GM04504 (cell line): ENCODE results near the gene CDKN1A.
"Not testable (repeated sequence)": the region's sequence is repeated elsewhere in the genome, so short reads cannot be mapped to it uniquely, and the experiment has no call there.

Experiments
- DNase-seq: peaks from one replicate; pipeline ENCODE4 v3.0.0-alpha.2; 2012; ENCODE audit warnings: low read depth

Gene CDKN1A

DNA sequence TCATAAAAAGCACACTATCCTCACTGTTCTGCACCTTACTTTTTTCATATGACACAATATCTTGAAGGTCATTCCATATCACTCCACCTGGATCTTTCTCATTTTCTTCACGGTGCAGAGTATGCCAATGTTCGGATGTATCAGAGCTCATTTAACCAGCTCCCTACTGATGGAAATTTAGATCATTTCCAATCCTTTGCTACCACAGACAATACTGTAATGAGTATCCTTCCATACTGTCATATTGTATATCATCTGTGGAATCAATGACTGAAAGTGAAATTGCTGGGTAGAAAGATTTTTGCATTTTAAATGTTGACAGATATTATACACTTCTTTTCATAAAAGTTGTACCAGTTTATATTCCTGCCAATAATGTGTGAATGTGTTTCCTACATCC lies 16.9 kb downstream of the CDKN1A start:
- no peak for DNase-seq

GRCh38 chr6:36697481-36697903 lies 19.0 kb downstream of the CDKN1A start, which contains the start of gene RAB44:
Gene RAB44, plus strand, starts transcription at chr6:36697826. Its CDS starts 6,410 bp downstream, at chr6:36704236.
- DNase-seq = no peak

GRCh38 chr6:36698196-36698595 lies 19.7 kb downstream of the CDKN1A start:
- no peak for DNase-seq

DNA sequence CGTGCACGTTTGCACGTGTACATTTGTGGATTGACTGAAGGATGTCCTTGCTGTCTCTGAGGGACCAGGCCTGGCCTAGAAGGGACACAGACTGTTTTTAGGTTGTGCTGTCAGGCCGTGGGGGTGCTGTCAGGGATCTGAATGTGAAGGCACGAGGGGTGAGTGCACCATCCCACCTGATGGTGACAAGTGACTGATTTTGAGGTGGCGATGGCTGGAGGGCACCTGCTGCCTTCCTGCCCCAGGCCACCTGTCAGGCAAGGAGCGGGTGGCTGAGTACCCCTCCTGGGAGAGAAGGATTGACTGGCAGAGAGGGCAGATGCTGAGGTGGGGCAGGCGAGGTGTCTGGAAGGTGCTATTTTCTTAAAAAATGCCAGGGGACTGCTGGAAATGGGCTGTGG lies 20.4 kb downstream of the CDKN1A start:
- DNase-seq = no peak

DNA sequence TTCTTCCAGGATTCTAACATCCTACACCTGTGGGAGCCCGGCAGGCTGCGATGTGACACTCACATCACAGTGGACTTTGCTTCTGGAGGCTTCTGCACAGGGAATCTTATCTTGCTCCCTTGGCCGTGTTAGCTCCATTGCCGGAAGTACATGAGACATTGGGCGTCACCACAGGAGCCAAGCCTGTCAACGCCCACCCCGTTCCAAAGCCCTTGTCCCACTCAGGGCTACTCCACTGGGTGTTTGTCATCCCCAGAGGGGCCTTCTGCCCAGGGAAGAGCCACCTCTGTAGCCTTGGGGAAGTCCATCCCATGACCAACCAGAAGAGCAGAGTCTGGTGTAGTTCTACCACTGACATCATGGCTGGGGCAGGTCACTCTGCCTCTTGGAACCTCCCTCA lies 20.8 kb downstream of the CDKN1A start:
- DNase-seq = no peak

DNA sequence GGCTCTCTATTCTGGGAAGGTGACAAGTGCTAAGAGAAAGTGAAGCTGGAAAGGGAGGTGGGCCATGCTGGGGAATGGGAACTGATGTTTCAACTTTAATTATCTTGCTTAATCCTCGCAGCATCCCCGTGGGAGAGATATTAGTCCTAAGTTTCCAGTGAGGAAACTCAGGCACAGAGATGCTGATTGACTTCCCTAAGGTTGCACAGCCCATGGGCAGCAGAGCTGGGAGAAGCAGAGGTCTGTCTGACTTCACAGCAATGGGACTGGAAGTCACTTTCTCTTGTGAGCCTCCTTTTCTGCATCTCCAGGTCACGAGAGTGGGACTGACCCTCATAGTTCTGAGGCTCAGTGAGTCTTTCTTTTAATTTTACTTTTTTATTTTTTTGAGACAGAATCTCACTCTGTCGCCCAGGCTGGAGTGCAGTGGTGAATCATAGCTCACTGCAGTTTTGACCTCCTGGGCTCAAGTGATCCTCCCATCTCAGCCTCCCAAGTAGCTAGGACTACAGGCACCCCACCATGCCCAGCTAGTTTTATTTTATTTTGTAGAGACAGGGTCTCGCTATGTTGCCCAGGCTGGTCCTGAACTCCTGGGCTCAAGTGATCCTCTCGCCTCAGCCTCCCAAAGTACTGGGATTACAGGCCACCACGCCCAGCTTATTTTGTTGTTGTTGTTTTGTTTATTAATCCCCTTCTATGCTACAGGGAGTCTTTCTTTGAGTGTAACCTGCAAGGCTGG lies 21.7 kb downstream of the CDKN1A start:
- no peak for DNase-seq

- no peak for DNase-seq
Measured at GRCh38 chr6:36700831-36701230, 22.3 kb downstream of the CDKN1A start.

- DNase-seq = no peak
Measured at GRCh38 chr6:36701401-36701991, 23.0 kb downstream of the CDKN1A start.

DNA sequence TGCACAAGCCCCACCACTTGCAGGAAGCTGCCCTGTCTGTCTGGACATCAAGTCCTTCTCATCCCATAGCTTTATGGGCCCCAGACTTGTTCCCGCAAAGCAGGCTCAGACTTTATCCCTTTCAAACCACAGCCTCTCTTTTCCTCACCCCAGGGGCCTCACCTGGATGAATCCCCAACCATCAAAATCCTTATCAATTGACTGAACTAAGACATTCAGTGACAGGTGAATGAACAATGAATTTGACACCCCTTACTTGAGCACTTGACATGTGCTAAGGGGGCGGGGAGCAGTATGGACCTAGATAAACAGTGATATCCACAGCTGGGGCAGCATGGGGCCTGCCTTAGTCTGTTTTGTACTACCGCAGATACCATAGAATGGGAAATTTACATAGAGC lies 24.1 kb downstream of the CDKN1A start:
- DNase-seq = no peak

GRCh38 chr6:36703081-36703606 lies 24.6 kb downstream of the CDKN1A start:
- no peak for DNase-seq

- DNase-seq = no peak
Measured at GRCh38 chr6:36703982-36704381, 25.5 kb downstream of the CDKN1A start.

DNA sequence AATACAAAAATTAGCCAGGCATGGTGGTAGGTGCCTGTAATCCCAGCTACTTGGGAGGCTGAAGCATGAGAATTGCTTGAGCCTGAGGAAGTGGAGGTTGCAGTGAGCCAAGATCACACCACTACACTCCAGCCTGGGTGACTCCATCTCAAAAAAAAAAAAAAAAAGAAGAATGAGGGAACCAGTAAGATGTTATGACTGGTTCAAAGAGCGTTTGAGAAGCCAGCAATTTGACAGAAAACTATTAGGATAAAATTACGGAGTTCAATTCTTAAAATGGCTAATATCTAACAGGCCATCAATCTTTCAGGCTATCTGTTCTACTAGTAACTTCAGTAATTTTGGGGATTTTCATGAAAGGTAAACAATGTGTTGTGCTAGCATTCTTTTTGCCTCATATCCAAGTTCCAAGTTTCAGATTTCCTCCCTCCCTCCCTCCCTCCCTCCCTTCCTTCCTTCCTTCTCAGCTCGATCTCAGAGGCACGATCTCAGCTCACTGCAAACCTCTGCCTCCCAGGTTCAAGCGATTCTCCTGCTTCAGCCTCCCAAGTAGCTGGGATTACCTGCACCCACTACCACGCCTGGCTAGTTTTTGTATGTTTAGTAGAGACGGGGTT lies 26.6 kb downstream of the CDKN1A start:
- DNase-seq = not testable (repeated sequence)

- DNase-seq = no peak
Measured at GRCh38 chr6:36706339-36706738, 27.8 kb downstream of the CDKN1A start.

DNA sequence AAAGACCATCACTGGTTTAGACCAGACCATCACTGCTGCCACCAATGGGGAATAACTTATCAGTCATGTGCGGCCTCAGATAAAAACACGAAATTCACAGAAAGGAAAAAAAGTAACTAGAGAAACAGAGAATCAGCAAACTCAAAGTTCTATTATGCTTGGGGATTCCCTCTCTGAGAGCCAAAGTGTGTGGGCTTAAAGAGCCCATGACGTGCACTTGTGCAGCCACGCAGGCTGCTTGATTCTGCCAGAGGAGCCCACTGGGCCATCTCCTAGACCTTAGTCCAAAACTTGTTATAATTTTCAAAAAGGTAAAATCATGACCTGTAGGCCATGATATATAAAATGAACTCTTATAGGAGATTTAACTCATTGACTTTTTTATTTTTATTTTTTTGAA lies 34.3 kb downstream of the CDKN1A start:
- DNase-seq = no peak

DNA sequence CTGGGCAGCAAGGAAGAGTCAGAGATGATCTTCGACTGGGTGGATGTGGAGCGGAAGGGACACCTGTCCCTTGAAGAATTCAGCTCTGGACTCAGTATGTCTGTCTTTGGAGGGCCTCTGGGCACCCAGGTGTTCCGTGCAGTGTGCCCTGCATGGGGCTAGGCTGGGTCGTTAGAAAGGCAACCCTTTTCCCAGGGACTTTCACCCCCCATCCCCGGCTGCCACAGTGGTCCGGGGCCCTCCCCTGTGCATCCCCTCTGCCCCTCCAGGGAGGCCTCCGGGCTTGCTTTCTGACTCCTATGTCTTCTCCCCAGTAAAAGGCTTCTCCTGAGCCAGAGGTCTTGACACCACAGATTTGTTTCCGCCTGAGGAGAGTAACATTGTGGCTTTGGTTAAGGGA lies 35.3 kb downstream of the CDKN1A start:
- no peak for DNase-seq

DNA sequence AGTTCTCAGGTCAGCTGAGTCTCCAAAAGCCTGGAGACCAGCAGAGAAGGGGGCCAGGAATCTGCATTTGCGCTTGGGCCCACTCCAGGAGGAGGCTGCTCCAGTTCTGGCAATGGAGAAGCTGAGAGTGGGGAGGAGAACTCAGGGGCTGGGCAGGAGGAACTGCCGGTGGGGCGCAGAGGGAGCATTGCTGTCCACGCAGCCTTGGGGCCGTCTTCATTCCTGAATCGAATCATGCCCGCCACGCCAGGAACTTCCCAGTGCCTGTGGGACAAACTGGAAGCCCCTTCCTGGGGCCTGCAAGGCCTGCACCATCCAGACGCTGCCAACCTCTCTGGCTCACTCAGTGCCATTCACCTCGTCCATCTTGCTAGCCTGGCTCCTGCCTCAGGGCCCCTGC lies 36.0 kb downstream of the CDKN1A start:
- no peak for DNase-seq

DNA sequence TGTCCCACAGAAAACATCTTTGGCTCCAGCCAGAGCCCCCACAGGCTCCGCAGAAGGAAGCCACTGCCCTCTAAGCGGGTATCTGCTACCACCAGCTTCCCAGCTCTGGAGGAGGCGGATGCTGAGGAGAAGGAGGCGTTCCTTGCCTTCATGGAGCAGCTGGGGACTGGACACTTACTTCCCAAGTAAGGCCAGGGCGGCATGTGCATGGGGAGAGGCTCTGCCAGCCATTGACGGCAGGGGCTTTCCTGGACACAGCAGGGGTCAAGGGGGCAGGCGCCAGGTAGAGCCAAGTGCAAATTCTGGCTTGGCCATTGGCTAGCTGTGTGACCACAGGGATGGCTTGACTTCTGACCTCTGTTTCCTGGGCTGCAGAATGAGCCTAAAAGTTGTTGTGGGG lies 37.0 kb downstream of the CDKN1A start:
- DNase-seq = no peak

GRCh38 chr6:36716476-36717093 lies 38.1 kb downstream of the CDKN1A start:
- DNase-seq = no peak

GRCh38 chr6:36717231-36717825 lies 38.8 kb downstream of the CDKN1A start:
- DNase-seq = no peak

GRCh38 chr6:36717871-36718540 lies 39.5 kb downstream of the CDKN1A start:
- no peak for DNase-seq

DNA sequence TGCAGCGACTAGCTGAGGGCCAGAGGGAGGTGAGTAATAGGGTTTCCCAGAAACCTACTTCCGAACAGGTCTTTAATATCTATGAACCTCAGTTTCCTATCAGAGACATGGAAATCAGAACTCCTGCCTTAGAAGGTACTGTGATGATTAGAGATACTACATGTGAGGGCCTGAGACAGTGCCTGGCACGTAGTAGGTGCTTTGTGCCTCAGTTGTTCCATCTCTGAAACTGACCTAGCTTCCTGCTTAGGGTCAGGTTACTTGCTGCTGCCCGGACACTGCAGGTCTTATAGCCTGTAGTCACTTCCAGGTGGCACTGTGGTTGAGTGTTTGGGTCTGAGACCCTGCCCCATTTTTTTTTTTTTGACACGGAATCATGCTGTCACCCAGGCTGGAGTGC lies 40.0 kb downstream of the CDKN1A start:
- DNase-seq = no peak

DNA sequence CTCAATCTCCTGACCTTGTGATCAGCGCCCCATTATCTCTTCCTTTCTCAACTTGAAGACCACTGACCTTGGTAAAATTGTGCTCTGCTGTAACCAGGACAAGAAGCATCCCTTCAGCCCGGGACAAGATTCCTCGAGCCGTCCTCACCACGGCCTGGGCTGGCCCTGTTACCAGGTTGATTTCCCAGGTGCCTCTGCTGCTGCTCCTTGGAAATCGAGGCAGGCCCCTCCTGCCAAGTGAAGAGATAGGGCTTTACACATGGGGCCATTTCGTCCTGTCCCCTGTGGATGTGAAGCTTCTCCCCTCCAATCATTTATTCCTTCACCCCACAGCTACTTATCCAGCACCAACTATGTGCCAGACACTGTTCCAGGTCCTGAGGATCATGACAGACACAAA lies 40.6 kb downstream of the CDKN1A start:
- DNase-seq = no peak
